ENCODE measurements around the gene MMP17.

MMP17 gene

GRCh38 chr12:131818821-131819585, 9.2 kb upstream of the MMP17 start:
- H3K36me3 ChIP-seq (ENCODE audit: control insufficient read depth, insufficient read depth, low read length), result no peaks in the 10 kb centered on the region
- no peak overlapping the region for H3K4me3 ChIP-seq (replicated peaks; ENCODE audit: low read depth, low read length)
- no peak for TF ChIP-seq CTCF (IDR thresholded peaks at IDR 0.05; ENCODE audit: insufficient read depth, low read length, poor library complexity, severe bottlenecking)
- DNase-seq (ENCODE audit: extremely low read depth, insufficient read length), result no peak
- no peaks in the 10 kb centered on the region for H3K27me3 ChIP-seq (replicated peaks; ENCODE audit: control insufficient read depth, insufficient read depth, low read length)

- no peak for TF ChIP-seq CTCF (IDR thresholded peaks at IDR 0.05; ENCODE audit: insufficient read depth, low read length, poor library complexity, severe bottlenecking)
- Histone ChIP-seq H3K27me3 (replicated peaks; ENCODE audit: control insufficient read depth, insufficient read depth, low read length) (peaks cover 4% of the 10 kb centered on the region; the same call in 1 of the 2 replicates), H3K36me3 (ENCODE audit: control insufficient read depth, insufficient read depth, low read length) (no peaks in the 10 kb centered on the region), H3K4me3 (replicated peaks; ENCODE audit: low read depth, low read length) (no peak overlapping the region)
- no peak for DNase-seq (ENCODE audit: extremely low read depth, insufficient read length)
These were observed 3.7 kb upstream of the MMP17 start for GRCh38 chr12:131824450-131824849.

GRCh38 chr12:131825146-131825892, 2.9 kb upstream of the MMP17 start:
- Histone ChIP-seq H3K4me3 (replicated peaks; ENCODE audit: low read depth, low read length) (no peak overlapping the region), H3K36me3 (ENCODE audit: control insufficient read depth, insufficient read depth, low read length) (no peaks in the 10 kb centered on the region), H3K27me3 (replicated peaks; ENCODE audit: control insufficient read depth, insufficient read depth, low read length) (peaks cover 4% of the 10 kb centered on the region; the same call in 1 of the 2 replicates)
- no peak for DNase-seq (ENCODE audit: extremely low read depth, insufficient read length)
- TF ChIP-seq CTCF (IDR thresholded peaks at IDR 0.05; ENCODE audit: insufficient read depth, low read length, poor library complexity, severe bottlenecking), result no peak

- Histone ChIP-seq H3K27me3 (replicated peaks; ENCODE audit: control insufficient read depth, insufficient read depth, low read length) (peaks cover 4% of the 10 kb centered on the region; the same call in 1 of the 2 replicates), H3K36me3 (ENCODE audit: control insufficient read depth, insufficient read depth, low read length) (no peaks in the 10 kb centered on the region), H3K4me3 (replicated peaks; ENCODE audit: low read depth, low read length) (no peak overlapping the region)
- no peak for DNase-seq (ENCODE audit: extremely low read depth, insufficient read length)
- no peak for TF ChIP-seq CTCF (IDR thresholded peaks at IDR 0.05; ENCODE audit: insufficient read depth, low read length, poor library complexity, severe bottlenecking)
These were observed 1.9 kb upstream of the MMP17 start for GRCh38 chr12:131826097-131826928.

GRCh38 chr12:131828671-131829355, 620 bp downstream of the MMP17 start:
- Histone ChIP-seq H3K36me3 (ENCODE audit: control insufficient read depth, insufficient read depth, low read length) (no peaks in the 10 kb centered on the region), H3K27me3 (replicated peaks; ENCODE audit: control insufficient read depth, insufficient read depth, low read length) (peaks cover 4% of the 10 kb centered on the region; the same call in 1 of the 2 replicates), H3K4me3 (replicated peaks; ENCODE audit: low read depth, low read length) (peak overlapping the region; percentile 10)
- no peak for TF ChIP-seq CTCF (IDR thresholded peaks at IDR 0.05; ENCODE audit: insufficient read depth, low read length, poor library complexity, severe bottlenecking)
- no peak for DNase-seq (ENCODE audit: extremely low read depth, insufficient read length)
